GF-D8 (cell line): ENCODE results near the gene UGT1A3.

Experiments
- DNase-seq: peaks from one replicate; lab custom pipeline; 2025; lab: John Stamatoyannopoulos, UW

UGT1A3 gene

GRCh38 chr2:233816771-233817170 lies 87.9 kb downstream of the UGT1A3 start:
- no peak for DNase-seq

DNA sequence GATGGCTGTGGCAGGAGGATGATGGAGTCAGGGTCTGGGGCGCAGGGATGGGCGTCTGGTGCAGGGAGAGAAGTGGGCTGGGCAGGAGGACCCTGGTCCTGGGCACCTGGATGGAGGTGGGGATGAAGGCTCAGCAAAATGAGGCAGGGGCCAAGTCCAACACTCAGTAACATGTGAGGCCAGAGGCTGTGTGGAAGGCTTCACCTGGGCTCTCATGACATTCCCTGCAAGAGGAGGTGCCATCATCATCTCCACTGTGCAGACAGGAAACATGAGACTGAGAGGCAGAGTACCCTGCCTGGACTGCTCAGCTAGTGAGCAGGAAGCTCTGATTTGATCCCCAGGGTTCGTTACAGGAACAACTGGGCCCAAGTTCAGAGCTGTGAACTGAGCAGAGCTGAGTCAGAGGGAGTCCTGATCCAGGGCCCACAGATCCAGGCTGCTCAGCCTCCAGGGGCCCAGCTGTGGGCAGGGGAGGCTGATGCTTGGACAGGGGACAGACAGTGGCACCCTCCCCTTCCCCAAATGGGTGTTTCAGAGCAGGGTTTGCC lies 88.6 kb downstream of the UGT1A3 start:
- no peak for DNase-seq

DNA sequence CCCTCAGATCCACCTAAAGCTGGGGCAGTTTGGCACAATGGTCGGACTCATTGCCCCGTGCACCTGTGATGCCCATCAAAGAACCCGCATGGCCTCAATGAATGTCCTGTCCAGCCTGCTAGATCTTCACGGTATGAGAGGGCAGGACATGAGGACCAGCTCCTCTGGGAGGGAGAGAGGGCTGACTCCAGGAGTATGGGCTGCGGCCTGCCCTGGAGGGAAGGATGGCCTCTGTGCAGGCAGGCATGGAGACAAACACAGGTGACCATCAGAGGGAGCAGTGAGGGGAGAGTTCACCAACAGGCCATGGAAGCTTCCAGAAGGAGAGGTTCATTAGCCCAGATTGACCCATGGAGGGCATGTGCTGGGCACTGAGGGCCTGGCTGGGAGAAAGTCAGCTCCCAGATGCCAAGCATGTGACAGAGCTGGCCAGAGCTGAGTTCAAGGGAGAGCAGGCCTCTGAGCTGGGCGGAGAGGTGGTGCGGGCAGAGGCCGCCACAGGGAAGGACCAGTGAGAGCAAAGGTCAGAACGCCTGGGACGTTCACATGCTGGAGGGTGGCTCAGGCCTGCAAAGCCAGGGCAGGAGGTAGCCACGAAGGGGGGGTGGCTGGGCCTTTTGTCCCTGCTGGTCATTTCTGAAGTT lies 89.3 kb downstream of the UGT1A3 start:
- no peak for DNase-seq

GRCh38 chr2:233818639-233819621 lies 90.1 kb downstream of the UGT1A3 start:
- DNase-seq, result no peak

DNA sequence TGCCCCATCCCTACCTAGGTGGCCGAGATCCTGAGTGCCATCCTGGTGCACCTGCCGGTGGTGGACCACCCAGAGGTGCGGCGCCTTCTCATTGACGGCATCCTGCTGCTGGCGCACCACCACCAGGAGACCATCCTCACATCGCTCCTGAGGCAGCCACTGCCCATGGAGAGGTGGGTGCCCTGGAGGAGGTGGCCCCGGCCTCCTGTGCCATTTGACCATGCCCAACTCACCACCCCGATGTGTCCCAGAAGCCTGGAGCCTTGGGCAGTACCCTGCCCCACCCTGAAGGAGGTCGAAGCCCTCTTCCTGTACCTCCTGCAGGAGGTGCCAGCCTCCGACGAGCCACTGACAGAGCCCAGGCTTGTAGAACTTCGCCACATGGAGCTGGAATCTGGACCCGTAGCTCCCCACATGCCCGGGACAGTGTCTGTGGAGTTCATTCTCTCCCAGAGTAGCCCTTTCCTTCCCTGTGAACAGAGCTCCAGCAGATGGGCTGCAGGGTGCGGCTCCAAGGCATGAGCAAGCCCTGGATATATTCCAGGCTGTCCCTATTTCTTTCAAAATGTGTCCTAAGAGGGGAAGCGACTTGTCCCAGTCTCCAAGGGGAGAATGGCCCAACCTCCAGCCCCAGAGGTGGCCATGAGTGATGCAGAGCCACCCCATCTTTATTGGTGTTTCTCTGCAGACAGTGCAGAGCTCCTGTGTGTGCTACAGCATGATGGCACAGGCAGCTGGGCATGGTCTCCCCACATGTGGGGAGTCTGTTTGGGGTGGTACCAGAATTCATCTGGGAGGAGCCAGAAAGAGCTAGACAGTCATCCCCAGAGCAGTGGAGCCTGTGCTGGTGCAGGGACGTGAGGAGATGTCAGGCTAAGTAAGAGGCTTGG lies 91.3 kb downstream of the UGT1A3 start:
- no peak for DNase-seq

DNA sequence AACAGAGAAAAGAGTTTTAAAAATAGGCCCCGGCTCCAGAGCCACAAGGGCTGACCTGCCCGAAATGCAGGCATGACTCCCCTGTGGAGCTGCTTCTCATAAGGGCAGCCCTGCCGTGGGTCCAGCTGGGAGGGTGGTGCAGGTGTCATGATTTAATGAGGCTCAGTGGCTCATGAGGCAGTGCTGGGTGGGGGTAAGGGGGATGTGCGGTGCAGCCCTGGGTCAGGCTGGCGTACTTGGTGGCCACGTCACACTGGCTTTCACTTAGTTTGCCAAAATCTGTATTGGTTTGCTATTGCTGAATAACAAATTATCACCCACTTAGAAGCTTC lies 91.9 kb downstream of the UGT1A3 start:
- no peak for DNase-seq

- no peak for DNase-seq
These were observed 92.4 kb downstream of the UGT1A3 start for GRCh38 chr2:233821196-233821595.

GRCh38 chr2:233821709-233822100 lies 92.9 kb downstream of the UGT1A3 start:
- no peak for DNase-seq

GRCh38 chr2:233822101-233822771 lies 93.4 kb downstream of the UGT1A3 start:
- no peak for DNase-seq
